H54 (cell line): ENCODE data around the gene HDAC7.
"Not testable (repeated sequence)": the region's sequence is repeated elsewhere in the genome, so short reads cannot be mapped to it uniquely, and the experiment has no call there.

Experiments
- DNase-seq: peaks from one replicate; pipeline ENCODE4 v3.0.0; 2011; ENCODE audit warnings: low spot score, mixed read lengths; ENCODE audit not compliant: insufficient read length
- FAIRE-seq: peaks from 3 replicates; lab custom pipeline; 2011; peaks lifted over from hg19 to GRCh38; lab: Jason Lieb, UNC
- POLR2A ChIP-seq: IDR thresholded peaks from 2 replicates; pipeline ENCODE4 v1.6.1; 2011; ENCODE audit warnings: low read depth, mild to moderate bottlenecking, low read length

HDAC7 gene

GRCh38 chr12:47843226-47843980, 23.7 kb upstream of the HDAC7 start:
- TF ChIP-seq POLR2A: no peak
- FAIRE-seq: no peak
- DNase-seq: no peak

- not testable (repeated sequence) for FAIRE-seq, DNase-seq
Measured at GRCh38 chr12:47842543-47842942, 22.8 kb upstream of the HDAC7 start.

DNA sequence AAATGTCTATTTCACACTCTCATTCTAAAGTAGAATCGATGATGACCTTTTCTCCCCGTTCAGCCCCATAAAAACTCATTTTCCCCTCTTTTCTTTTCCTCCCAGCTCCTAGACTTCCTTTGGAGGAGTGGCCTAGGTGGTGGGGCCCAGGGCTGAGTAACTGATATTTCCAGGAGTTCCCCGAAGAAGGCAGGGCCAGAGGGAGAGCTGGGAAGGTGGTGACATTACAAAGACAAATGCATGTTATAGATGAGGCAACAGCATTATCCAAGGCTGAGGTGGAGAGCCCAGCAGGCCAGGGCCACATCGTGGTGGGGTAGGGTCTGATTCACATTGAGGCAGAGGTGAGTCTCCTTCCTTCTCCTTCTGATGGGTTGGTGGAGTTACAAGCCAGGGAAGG, 22.2 kb upstream of the HDAC7 start:
- FAIRE-seq (no peak), DNase-seq (no peak)
- TF ChIP-seq POLR2A: no peak

GRCh38 chr12:47841501-47841900, 21.8 kb upstream of the HDAC7 start:
- no peak for FAIRE-seq
- no peak for DNase-seq
- TF ChIP-seq POLR2A: no peak

- no peak for TF ChIP-seq POLR2A
- FAIRE-seq (no peak), DNase-seq (no peak)
Measured at GRCh38 chr12:47840571-47840970, 20.9 kb upstream of the HDAC7 start.

- FAIRE-seq (no peak), DNase-seq (no peak)
- TF ChIP-seq POLR2A: no peak
Measured at GRCh38 chr12:47839214-47839876, 19.6 kb upstream of the HDAC7 start.

- TF ChIP-seq POLR2A: no peak
- FAIRE-seq (no peak), DNase-seq (peak; percentile 61)
Measured at GRCh38 chr12:47838286-47838931, 18.7 kb upstream of the HDAC7 start.

DNA sequence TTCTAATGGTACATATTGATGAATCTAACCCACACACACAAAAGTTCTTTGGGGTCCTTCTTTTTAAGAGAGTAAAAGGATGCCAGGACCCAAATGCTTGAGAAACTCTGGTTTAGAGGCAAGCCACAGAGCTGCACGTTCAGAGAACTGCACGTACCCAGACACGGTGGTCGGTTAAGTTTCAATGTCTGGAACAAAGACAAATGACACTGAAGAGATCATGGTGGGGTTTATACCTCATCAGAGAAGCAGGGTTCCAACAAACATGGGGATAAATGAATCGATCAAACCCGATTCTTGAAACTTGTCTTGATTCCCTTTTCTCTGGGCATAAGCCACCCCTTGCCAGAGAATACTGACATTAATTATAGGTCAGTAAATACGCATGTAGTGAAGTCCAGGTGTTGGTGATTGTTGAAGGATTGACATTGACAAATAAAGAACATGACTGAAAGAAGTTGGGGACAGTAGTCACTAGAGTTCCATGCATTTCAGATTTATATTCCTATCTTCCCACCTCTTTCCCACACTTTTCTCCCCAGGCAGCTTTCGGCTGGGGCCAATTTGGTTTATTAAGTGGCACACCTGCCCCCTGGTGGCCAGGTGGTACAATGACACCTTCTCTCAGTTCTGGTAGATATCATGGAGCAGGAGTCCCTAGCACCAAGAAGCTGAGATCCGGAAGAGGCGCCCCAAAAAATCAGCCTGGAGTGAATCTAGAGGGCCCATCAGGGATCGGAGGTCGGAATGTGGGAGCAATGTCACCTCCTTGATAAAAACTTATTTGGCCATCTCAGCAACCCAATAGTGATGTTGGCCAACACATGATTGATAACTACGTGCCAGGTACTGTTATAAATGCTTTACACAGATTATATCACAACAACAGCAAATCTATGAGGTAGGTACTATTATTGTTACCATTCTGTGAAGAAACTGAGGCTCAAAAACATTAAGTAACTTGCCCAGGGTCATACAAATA, 17.8 kb upstream of the HDAC7 start:
- FAIRE-seq: peak; percentile 27
- no peak for TF ChIP-seq POLR2A
- peak; percentile 84 for DNase-seq

GRCh38 chr12:47835831-47836155, 16.1 kb upstream of the HDAC7 start:
- DNase-seq (no peak), FAIRE-seq (no peak)
- TF ChIP-seq POLR2A: no peak

DNA sequence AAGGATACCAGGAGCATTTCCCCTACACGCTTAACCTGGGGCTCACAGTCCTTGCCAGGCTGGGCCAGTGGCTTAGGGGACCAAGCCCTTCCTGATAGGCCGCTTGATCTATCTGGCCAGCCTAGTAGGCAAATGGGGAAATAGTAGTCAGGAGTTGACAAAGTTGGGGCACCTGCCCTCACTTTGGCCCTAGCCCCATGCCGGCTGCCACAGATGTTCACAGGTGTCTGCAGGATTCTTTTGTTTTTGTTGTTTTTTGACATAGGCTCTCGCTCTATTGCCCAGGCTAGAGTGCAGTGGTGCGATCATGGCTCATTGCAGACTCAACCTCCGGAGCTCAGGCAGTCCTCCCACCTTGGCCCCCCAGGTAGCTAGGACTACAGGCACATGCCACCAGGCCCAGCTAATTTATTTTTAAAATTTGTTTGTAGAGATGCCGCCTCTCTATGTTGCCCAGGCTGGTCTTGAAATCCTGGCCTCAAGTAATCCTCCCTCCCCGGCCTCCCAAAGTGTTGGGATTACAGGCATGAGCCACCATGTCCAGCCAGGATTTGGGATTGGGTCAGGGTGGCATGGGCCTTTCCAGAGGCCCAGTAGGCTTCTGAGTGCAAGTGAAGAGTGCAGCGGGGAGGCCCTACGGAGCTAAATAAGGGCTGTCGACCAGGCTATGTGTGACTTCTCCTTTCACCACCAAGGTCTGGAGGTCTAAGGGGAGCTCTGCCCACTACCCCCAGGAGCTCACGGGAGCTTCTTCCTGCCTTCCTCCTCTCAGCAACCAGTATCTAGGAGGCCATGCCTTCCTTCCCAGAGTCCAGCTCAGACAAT, 15.5 kb upstream of the HDAC7 start:
- FAIRE-seq: no peak
- TF ChIP-seq POLR2A: no peak
- no peak for DNase-seq

DNA sequence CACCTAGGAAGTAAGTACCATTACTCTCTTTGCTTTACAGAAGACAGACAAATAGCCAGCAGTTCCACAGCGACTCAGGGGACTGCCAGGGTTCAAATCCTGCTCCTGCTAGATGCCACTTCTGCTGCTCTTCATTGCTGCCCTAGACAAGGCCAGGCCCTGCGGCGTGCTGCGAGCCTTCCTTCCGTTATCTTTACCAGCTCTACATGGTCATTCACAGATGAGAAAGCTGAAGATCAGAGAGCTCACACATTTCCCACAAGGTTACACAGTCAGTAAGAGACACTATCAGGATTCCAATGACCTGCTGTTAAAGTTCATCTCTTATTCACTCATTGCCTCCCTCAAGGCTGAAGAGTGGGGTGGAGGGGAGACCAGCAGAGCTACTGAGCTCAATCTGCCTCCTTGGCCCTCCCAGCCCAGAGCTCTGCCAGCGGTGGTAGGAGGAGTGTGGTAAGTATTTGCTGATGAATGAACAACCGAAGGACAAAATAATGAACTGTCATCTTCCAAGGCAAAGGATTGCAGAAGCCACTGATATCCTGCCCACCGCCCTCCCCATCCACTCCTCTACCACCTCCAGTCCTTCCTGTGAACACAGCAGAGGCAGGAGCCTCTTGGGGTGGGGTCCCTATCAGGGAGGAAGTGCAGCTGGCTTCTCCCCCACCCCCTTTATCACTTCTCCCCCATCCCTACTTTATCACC, 14.6 kb upstream of the HDAC7 start:
- no peak for TF ChIP-seq POLR2A

GRCh38 chr12:47833591-47834012, 13.9 kb upstream of the HDAC7 start:
- DNase-seq (no peak), FAIRE-seq (no peak)
- TF ChIP-seq POLR2A: no peak

More for the DNA sequence above, 14.6 kb upstream of the HDAC7 start:
- DNase-seq (no peak), FAIRE-seq (no peak)
